ENCODE data around the gene SLC38A8. TPM values are rescaled to one million over a fixed set of nuclear protein-coding genes. Genes with fewer than 3 reads are reported as not detected.

Gene SLC38A8
- total and polyA plus RNA-seq, 9 donors: 0.62 to 0.98 (median 0.66) TPM; not detected in 6

DNA sequence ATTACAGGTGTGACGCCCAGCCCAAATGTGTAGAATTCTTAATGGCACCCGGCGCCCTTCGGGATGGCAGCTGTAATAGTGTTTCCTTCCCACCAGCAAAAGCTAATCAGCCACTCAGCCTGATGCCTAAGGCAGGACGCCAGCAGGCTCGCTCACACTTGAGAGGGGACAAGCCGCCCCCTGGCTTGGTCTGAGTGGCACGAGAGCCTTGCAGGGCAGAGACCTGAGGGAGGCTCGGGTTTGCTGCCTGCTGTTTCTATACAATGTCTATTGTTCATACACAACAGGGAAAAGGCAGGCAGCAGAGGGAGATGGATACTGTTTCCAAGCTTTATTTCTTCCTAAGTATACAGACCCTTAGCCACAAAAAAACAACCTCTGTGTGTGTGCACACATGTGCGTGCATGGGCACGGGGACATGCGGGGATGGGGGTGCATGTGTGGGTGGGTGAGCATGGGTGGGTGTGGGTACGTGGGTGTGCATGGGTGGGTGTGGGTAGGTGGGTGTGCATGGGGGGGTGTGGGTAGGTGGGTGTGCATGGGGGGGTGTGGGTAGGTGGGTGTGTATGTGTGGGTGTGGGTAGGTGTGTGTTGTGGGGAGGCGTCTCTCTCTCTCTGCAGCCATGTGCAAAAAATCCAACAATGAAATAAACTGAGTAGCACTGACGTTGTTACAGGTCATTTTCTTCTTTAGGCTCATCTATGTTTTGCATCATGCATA lies 10.0 kb downstream of the SLC38A8 start:
- WGBS, 3 donors: 68 to 79% (median 78%) methylated on average over 15 of the region's 15 CpGs
- no peak for TF ChIP-seq EP300 (IDR thresholded peaks at IDR 0.05)
- TF ChIP-seq POLR2A (IDR thresholded peaks at IDR 0.05): no peak
- TF ChIP-seq, protein P1, sequence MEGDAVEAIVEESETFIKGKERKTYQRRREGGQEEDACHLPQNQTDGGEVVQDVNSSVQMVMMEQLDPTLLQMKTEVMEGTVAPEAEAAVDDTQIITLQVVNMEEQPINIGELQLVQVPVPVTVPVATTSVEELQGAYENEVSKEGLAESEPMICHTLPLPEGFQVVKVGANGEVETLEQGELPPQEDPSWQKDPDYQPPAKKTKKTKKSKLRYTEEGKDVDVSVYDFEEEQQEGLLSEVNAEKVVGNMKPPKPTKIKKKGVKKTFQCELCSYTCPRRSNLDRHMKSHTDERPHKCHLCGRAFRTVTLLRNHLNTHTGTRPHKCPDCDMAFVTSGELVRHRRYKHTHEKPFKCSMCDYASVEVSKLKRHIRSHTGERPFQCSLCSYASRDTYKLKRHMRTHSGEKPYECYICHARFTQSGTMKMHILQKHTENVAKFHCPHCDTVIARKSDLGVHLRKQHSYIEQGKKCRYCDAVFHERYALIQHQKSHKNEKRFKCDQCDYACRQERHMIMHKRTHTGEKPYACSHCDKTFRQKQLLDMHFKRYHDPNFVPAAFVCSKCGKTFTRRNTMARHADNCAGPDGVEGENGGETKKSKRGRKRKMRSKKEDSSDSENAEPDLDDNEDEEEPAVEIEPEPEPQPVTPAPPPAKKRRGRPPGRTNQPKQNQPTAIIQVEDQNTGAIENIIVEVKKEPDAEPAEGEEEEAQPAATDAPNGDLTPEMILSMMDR (IDR thresholded peaks at IDR 0.05): no peak
- H3K27me3 ChIP-seq: no peaks in the 10 kb centered on the region
- intact Hi-C loops (cut with DNase I): no loop called here
- H3K9me3 ChIP-seq: no peaks in the 10 kb centered on the region
- no peaks in the 10 kb centered on the region for H3K36me3 ChIP-seq
- H3K4me3 ChIP-seq: no peak overlapping the region
- H3K27ac ChIP-seq: no peak overlapping the region
- H3K4me1 ChIP-seq (ENCODE audit: insufficient read depth): no peaks in the 10 kb centered on the region
- no peak for DNase-seq

DNA sequence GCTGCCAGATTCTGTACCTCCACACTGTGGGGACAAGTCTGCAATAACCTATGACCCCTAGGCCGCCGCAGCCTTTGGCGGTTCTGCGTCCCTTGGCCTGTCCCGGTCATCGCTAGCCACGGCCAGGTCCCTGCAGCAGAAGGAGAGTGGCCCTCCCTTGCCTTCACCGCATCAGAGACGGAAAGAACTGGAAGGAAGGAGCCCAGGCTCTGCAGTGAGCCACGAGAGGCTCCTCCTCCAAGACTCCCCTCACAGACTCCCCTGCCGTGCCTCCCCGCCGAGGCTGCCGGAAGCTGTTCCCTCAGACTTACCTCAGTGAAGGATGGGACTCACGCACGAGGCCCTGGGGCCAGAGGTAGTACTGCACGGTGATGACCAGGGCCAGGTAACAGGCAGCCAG lies 11.0 kb downstream of the SLC38A8 start:
- H3K9me3 ChIP-seq: no peaks in the 10 kb centered on the region
- TF ChIP-seq POLR2A (IDR thresholded peaks at IDR 0.05): no peak
- TF ChIP-seq, protein P1 (IDR thresholded peaks at IDR 0.05): no peak
- TF ChIP-seq EP300 (IDR thresholded peaks at IDR 0.05): no peak
- H3K4me3 ChIP-seq: no peak overlapping the region
- no peak overlapping the region for H3K27ac ChIP-seq
- DNase-seq: no peak
- no peaks in the 10 kb centered on the region for H3K4me1 ChIP-seq (ENCODE audit: insufficient read depth)
- intact Hi-C loops (cut with DNase I): no loop called here
- no peaks in the 10 kb centered on the region for H3K36me3 ChIP-seq
- no peaks in the 10 kb centered on the region for H3K27me3 ChIP-seq
- 79 to 84% (median 81%) methylated on average over 17 of the region's 17 CpGs for WGBS, 3 donors

DNA sequence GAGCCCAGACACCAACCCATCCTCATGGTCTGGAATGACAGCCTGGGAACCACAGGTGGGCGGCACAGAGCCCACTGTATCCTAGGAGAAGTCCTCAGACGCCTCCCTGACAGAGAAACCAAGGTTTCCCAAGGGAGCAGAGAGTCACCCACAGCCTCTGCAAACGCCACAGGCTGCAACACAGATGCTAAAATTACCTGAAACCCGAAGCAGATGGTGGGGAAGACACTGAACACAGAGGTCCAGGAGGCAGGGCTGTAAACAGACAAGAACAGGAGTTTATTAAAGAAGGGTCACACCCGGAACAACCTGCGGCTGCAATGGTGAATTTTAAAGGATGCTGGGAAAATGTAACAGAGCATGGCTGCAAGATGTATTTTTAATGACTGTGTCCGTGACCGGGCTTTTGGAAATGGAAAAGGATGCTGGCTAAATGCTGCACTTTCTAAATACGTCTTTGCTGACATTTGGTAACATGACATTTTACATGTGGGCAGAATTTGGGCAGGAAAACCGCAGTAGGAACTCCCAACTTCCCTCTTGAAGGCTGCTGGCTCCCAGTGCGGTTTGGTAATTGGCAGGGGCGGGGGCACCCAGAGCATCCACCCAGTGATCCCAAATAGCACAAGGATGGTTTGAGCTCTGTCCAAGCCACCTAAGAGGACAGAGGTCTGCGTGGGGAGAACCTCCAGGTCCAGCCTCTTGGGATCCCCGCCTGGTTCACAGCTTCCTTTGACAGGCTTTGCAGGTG lies 13.1 kb downstream of the SLC38A8 start:
- DNase-seq: no peak
- TF ChIP-seq EP300 (IDR thresholded peaks at IDR 0.05) (no peak), POLR2A (IDR thresholded peaks at IDR 0.05) (no peak)
- TF ChIP-seq, protein P1 (IDR thresholded peaks at IDR 0.05): no peak
- WGBS, 3 donors: 77 to 83% (median 80%) methylated on average over 14 of the region's 14 CpGs
- intact Hi-C loops (cut with DNase I): no loop called here
- Histone ChIP-seq H3K27ac (no peak overlapping the region), H3K4me3 (no peak overlapping the region), H3K9me3 (no peaks in the 10 kb centered on the region), H3K4me1 (ENCODE audit: insufficient read depth) (no peaks in the 10 kb centered on the region), H3K27me3 (no peaks in the 10 kb centered on the region), H3K36me3 (no peaks in the 10 kb centered on the region)

DNA sequence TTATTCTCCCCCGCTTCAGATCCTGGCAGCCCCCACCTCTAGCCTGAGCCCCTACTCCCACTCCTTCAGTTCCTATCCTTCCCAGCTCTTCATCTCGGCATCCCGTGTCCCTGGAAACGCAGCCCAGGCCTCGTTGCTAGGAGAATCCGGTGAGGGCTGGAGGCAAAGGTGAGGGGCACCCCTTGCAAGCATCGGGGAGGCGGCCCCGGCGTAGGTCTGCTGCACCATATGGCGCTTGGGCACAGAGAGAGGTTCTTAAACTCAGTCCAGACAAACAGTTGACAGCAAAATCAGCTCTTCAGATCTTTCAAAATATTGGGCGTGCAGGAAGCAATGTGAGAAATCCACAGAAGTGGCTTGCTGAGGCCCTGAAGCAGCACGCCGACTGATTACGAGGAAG lies 15.0 kb downstream of the SLC38A8 start:
- no peak for DNase-seq
- H3K27ac ChIP-seq: no peak overlapping the region
- no peaks in the 10 kb centered on the region for H3K4me1 ChIP-seq (ENCODE audit: insufficient read depth)
- no peaks in the 10 kb centered on the region for H3K9me3 ChIP-seq
- H3K4me3 ChIP-seq: no peak overlapping the region
- intact Hi-C loops (cut with DNase I): no loop called here
- 40 to 47% (median 40%) methylated on average over 15 of the region's 15 CpGs for WGBS, 3 donors
- H3K27me3 ChIP-seq: no peaks in the 10 kb centered on the region
- no peaks in the 10 kb centered on the region for H3K36me3 ChIP-seq
- no peak for TF ChIP-seq POLR2A (IDR thresholded peaks at IDR 0.05)
- no peak for TF ChIP-seq EP300 (IDR thresholded peaks at IDR 0.05)
- TF ChIP-seq, protein P1 (IDR thresholded peaks at IDR 0.05): no peak
